HG03196 (cell line): ENCODE measurements around the gene PPA2.

Source experiments
- ATAC-seq: cut with Tn5 transposase; IDR thresholded peaks from one replicate; pipeline ENCODE4 v1.9.1; 2021; ENCODE audit not compliant: unreplicated experiment

PPA2 gene

DNA sequence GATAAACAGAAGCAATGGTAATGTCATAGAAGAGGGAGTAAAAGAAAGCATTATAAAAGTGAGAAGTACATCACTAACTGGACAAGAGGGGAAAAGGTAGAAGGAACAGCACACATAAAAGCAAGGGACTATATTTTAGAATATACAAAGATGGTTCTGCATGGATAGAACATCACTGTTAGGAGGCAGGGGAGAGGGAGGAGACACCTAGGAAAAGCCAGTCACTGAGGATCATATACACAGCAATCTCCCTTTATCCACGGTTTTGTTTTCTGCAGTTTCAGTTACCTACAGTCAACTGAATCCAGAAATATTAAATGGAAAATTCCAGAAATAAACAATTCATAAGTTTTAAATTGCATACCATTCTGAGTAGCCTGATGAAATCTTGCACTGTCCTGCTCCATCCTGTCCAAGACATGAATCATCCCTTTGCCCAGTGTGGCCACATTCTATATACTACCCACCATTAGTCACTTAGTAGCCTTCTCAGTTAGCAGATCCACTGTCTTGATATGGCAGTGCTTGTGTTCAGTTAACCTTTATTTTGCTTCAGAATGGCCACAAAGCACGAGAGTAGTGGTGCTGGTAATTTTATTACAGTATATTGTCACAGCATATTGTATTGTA is 74.2 kb downstream of the PPA2 start:
- no peak for ATAC-seq

- ATAC-seq, result no peak
Measured at GRCh38 chr4:105392858-105393257, 81.0 kb downstream of the PPA2 start.

DNA sequence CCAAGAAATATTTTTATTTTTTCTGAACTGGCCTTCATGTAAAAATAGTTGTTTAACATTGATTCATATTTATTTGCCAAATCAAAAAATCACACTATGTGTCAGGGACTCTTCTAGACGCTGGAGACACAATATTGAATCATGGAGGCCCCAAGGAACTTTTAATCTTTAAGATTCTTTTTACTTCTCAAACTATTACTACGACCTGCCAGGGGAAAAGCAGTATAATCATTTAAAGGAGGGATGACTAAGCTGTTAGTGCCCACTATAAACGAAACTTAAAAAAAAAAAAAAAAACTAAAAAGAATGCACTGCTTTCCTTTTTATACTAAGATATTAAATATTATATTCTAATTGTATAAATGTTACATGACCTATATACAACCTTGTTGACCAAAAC is 84.7 kb downstream of the PPA2 start:
- ATAC-seq, result no peak

DNA sequence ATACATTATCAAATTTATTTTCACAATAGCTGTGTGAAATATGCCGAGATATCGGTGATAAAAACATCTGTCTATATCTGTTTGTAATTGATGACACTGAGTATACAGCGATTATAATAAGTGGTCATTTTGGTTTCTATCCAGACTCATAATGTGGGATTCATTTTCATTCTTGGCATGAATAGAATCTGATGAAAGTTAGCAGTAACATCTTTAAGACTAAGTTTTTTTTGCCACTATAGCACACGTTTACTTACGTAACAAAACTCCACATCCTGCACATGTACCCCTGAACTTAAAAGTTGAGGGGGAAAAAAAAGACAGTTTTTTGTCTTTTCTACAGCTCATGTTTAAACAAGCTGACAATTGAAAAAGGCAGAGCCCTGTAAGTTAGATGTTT is 86.4 kb downstream of the PPA2 start:
- no peak for ATAC-seq

DNA sequence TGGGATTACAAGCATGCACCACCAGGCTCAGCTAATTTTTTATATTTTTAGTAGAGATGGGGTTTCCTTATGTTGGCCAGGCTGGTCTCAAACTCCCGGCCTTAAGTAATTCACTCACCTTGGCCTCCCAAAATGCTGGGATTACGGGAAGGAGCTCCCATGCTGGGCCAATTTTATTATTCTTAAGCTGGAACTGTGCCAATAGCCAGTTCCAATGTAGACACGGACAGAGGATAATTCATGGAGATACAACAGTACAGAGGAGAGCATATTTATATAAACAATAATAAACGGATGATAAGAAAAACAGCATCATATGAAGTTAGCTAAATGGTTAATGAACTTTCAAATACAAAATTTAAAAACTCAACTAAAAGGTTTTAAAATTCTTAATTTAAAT is 87.8 kb downstream of the PPA2 start:
- ATAC-seq, result no peak

- no peak for ATAC-seq
Measured at GRCh38 chr4:105374071-105374470, 99.8 kb downstream of the PPA2 start.

GRCh38 chr4:105373324-105373723 is 100.5 kb downstream of the PPA2 start:
- ATAC-seq, result no peak

- ATAC-seq, result no peak
Measured at GRCh38 chr4:105369988-105370387, 103.9 kb downstream of the PPA2 start.

GRCh38 chr4:105361053-105361452 is 112.8 kb downstream of the PPA2 start:
- ATAC-seq, result no peak

DNA sequence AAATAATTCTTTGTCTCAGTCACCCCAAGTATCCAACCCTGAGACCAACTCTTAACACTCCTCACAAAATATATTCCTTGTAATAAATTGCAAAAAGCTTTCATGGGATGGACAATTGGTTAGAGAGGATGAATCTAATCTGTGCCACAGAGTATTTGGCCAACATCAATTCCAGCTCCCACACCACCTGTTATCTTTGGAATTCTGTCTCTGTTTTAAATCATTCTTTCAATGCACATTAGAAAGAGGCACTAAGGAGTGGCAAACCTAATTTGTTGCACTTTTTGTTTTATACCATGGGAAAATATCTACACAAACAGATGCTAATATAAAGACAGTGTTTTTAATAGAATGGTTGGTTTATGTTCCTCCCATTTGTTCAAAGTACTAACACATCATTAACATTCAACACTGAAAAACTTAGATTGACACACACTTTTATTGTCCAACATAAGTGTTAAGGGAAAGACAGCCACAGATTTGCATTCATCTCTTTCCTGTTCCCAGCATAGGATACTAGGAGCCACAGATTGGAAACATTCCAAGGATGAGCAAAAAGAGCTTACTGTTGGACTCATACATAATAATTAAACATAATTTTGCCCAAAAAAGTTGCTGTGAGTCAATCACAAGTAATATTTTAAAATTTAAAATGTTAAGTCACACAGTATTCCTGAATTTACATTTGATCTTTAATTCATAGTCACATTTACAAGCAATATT is 116.4 kb downstream of the PPA2 start:
- no peak for ATAC-seq

- ATAC-seq, result no peak
Measured at GRCh38 chr4:105356194-105356593, 117.7 kb downstream of the PPA2 start.

- peak; percentile 52 for ATAC-seq
Measured at GRCh38 chr4:105352826-105353225, 121.0 kb downstream of the PPA2 start.

DNA sequence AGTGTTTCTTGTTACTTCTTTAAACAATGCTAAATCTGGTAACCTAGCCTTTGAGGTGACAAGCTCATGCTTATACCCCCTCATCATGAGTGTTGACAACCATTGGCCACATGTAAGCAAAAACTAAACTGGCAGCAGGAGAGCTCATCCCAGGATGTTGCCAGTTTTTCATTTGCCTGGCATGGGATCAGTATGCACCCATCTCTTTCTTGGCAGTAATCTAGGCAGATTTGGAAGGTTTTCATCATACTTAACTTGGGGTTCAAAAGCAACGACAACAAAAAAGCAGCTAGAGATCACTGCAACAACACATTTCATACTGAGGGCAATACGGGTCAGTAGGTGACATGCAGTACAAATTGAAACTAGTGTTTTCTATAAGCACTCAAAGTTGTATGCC is 122.0 kb downstream of the PPA2 start:
- ATAC-seq, result no peak

GRCh38 chr4:105350859-105351490 is 122.9 kb downstream of the PPA2 start:
- no peak for ATAC-seq

GRCh38 chr4:105348719-105349118 is 125.1 kb downstream of the PPA2 start:
- no peak for ATAC-seq

- no peak for ATAC-seq
Measured at GRCh38 chr4:105346869-105347268, 127.0 kb downstream of the PPA2 start.

GRCh38 chr4:105345838-105346237 is 128.0 kb downstream of the PPA2 start:
- no peak for ATAC-seq

DNA sequence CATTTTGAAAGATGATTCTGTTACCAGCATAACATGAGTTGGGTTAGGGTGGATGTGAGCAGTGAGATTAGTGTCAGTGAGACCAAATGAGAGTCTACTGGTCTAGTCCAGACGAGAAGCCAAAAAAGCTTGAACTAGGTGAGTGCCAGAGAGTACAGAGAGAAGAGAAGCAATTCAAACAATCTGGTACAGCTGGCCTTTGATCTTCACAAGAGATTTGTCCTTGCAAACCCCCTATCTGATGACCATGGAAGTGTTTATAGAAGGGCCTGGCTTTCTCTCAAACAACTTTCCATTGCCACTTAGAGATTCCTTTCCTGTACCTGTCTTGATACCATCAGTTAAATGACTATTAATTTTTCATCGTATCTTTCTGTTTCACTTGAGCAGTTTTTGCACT is 128.5 kb downstream of the PPA2 start:
- ATAC-seq, result no peak

GRCh38 chr4:105344141-105344540 is 129.7 kb downstream of the PPA2 start:
- ATAC-seq, result no peak

GRCh38 chr4:105343146-105343931 is 130.5 kb downstream of the PPA2 start:
- ATAC-seq, result no peak

DNA sequence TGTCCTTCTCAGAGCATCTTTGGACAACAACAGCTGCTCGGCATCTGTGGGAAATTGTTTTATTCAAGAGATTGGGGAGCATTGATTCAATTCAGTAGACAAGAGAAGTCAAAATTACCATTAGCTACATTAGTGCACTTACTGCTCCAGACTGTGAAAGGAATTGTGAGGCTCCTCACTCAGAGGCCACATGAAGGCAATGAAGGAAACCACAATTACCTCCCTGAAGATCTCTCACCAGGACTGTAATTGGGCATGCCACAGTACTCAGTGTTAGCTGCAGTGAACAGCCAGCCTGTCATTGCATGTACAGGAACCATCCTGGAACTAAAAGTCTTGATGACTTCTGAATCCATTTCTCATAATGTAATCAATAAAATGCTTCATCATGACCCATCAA is 144.8 kb downstream of the PPA2 start:
- no peak for ATAC-seq

- no peak for ATAC-seq
Measured at GRCh38 chr4:105327956-105328355, 145.9 kb downstream of the PPA2 start.
